Activated CD8-positive, alpha-beta T cell treated with anti-CD3 and anti-CD28 coated beads for 36 hours (primary cell): ENCODE measurements around the gene MREG. TPM values are rescaled to one million over a fixed set of nuclear protein-coding genes. Genes with fewer than 3 reads are reported as not detected.

Source experiments
- ATAC-seq: fragments of 200-7000 bp; cut with Tn5 transposase; one replicate; pipeline ENCODE4 v1.10.0; 2021; ENCODE audit warnings: mild to moderate bottlenecking, moderate library complexity
- CTCF ChIA-PET: fragments of 350-600 bp; sonication (Branson Sonifier 250); formaldehyde crosslinking; loops from one replicate; lab custom pipeline; 2021; ENCODE audit warnings: antibody characterized with exemption; lab: Charles Lee
- POLR2A ChIA-PET: fragments of 350-600 bp; sonication (Branson Sonifier 250); formaldehyde crosslinking; loops from one replicate; lab custom pipeline; 2021; ENCODE audit warnings: antibody characterized with exemption; lab: Charles Lee
- DNase-seq: peaks from one replicate; pipeline ENCODE4 v3.0.0-alpha.2; 2020
- H3K27ac Mint-ChIP-seq: one replicate; pipeline ENCODE4 v1.8.0; 2021; ENCODE audit warnings: mild to moderate bottlenecking, mixed read lengths
- H3K27me3 Mint-ChIP-seq: one replicate; pipeline ENCODE4 v1.8.0; 2021; ENCODE audit warnings: mixed read lengths
- H3K36me3 Mint-ChIP-seq: one replicate; pipeline ENCODE4 v1.8.0; 2021; ENCODE audit warnings: low read depth, mixed read lengths
- H3K4me1 Mint-ChIP-seq: one replicate; pipeline ENCODE4 v1.8.0; 2021; ENCODE audit warnings: low read depth, mixed read lengths
- H3K4me3 Mint-ChIP-seq: one replicate; pipeline ENCODE4 v1.8.0; 2021; ENCODE audit warnings: mild to moderate bottlenecking, moderate library complexity, mixed read lengths
- H3K9me3 Mint-ChIP-seq: one replicate; pipeline ENCODE4 v1.8.0; 2021; ENCODE audit warnings: mixed read lengths
- intact Hi-C: fragments of 100-400 bp; cut with micrococcal nuclease; formaldehyde crosslinking; loops from one replicate; pipeline ENCODE4 v1.10.0; 2022
- total RNA-seq, 2 experiments: library from RNA; stranded (reverse); gene quantifications; one replicate each; pipeline ENCODE4 v1.2.3, GENCODE V29; 2021
- TF ChIP-seq, protein P1 (sequence below): fragments of 200-600 bp; IDR thresholded peaks from one replicate; pipeline ENCODE4 v1.8.0; 2022; ENCODE audit warnings: antibody characterized with exemption, mild to moderate bottlenecking

The MREG gene
- total RNA-seq, 2 experiments from 2014 or later, result 8.0 to 10.9 TPM

DNA sequence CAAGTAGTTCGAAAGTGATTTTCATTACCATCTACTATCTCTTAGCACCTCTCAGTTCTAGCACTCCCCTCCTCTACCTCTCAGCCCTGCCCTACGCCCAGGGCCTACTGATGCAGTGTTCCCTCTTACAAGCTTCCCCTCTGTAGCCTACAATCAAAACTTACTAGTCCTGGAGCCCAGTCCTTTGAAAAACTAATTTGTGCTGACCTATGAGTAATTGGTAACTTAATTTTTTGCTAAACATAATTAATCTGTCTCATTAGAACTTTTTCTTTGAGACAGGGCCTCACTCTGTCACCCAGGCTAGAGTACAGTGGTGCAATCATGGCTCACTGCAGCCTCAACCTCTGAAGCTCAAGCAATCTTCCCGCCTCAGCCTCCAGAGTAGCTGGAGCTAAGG lies 44.9 kb downstream of the MREG start:
- POLR2A ChIA-PET, result interaction anchor here (0.9 kb wide), 2 partner anchors 17 to 44 kb away, joined by 3 read pairs; no protein-coding TSS in a partner anchor
- H3K27ac Mint-ChIP-seq, result peak overlapping the region; percentile 48

DNA sequence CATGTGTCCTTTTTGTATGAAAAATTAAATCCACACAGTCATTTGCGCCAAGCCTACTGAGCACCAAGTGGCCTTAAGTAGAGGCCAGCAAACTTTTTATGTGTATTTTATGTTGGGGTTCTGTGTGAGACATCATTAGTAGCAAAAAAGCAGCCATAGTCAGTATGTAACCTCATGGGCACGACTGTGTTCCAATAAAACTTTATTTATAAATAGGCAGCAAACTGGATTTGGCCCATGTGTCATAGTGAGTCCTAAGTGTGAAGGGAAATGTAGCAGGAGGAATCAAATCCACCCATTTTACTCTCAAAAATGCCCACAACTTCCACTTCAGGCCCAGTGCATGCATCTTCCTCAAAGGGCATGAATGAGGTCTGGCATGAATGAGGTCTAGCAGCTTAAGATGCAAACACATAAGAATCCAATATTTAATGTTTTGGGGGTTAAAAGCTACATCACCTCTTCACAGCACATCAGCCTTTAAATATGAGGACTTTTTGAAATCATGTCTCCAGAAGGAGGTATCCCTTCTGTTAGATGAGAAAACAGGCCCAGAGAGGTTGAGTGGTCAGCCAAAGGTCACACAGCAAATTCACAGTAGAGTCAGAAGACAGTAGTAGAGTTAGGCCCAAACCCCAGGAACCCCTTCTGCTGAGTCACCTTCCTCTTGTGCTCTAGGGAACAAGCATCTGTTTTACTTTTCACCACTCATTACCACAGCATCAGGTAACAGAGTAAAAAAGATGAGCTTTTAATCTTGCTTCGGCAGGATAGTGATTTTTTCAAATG lies 45.6 kb downstream of the MREG start:
- intact Hi-C loops, result no loop called here
- H3K27me3 Mint-ChIP-seq, result no peaks in the 10 kb centered on the region
- POLR2A ChIA-PET, result interaction anchor here (0.8 to 0.9 kb wide), 3 partner anchors 18 to 45 kb away, joined by 3 read pairs; no protein-coding TSS in a partner anchor
- peaks cover 3% of the 10 kb centered on the region for H3K9me3 Mint-ChIP-seq
- H3K36me3 Mint-ChIP-seq, result peaks cover 14% of the 10 kb centered on the region
- TF ChIP-seq, protein P1, sequence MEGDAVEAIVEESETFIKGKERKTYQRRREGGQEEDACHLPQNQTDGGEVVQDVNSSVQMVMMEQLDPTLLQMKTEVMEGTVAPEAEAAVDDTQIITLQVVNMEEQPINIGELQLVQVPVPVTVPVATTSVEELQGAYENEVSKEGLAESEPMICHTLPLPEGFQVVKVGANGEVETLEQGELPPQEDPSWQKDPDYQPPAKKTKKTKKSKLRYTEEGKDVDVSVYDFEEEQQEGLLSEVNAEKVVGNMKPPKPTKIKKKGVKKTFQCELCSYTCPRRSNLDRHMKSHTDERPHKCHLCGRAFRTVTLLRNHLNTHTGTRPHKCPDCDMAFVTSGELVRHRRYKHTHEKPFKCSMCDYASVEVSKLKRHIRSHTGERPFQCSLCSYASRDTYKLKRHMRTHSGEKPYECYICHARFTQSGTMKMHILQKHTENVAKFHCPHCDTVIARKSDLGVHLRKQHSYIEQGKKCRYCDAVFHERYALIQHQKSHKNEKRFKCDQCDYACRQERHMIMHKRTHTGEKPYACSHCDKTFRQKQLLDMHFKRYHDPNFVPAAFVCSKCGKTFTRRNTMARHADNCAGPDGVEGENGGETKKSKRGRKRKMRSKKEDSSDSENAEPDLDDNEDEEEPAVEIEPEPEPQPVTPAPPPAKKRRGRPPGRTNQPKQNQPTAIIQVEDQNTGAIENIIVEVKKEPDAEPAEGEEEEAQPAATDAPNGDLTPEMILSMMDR, result no peak
- peak overlapping the region; percentile 69 for H3K27ac Mint-ChIP-seq
- peaks cover 29% of the 10 kb centered on the region for H3K4me1 Mint-ChIP-seq
- ATAC-seq, result peak; percentile 62
- peak; percentile 10 for DNase-seq
- CTCF ChIA-PET, result interaction anchor here (1.0 to 1.5 kb wide), 3 partner anchors 9 to 52 kb away, joined by 3 read pairs; no protein-coding TSS in a partner anchor
- no peak overlapping the region for H3K4me3 Mint-ChIP-seq

More for the DNA sequence above, 44.9 kb downstream of the MREG start:
- H3K4me1 Mint-ChIP-seq, result peaks cover 29% of the 10 kb centered on the region
- intact Hi-C loops, result no loop called here
- H3K36me3 Mint-ChIP-seq, result peaks cover 15% of the 10 kb centered on the region
- DNase-seq (no peak), ATAC-seq (no peak)
- TF ChIP-seq, protein P1, result no peak
- H3K9me3 Mint-ChIP-seq, result peaks cover 3% of the 10 kb centered on the region
- no peak overlapping the region for H3K4me3 Mint-ChIP-seq
- H3K27me3 Mint-ChIP-seq, result no peaks in the 10 kb centered on the region
- CTCF ChIA-PET, result interaction anchor here (1.0 to 1.5 kb wide), 3 partner anchors 10 to 18 kb away, joined by 3 to 7 read pairs (median 3); no protein-coding TSS in a partner anchor

DNA sequence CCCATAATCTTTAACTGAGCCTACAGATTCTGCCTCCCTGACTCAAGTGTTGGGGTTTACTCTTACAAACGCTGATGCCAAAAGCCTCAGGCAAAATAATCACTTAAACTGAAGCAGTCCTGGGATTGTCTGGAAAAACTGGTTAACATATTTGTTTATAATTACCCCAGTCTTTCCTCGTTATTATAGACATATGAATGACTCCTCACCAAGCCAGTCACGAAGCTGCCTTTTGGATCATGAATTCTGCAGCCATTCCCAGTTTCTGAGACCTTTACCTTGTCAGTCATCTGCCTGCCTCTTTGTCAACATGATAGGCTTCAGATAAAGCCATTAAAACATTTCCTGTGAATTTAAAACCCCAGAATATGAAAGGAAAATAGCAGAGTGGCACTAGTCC lies 46.4 kb downstream of the MREG start:
- ATAC-seq (no peak), DNase-seq (no peak)
- Mint-ChIP-seq H3K27ac (no peak overlapping the region), H3K4me1 (peaks cover 29% of the 10 kb centered on the region), H3K36me3 (peaks cover 14% of the 10 kb centered on the region), H3K27me3 (no peaks in the 10 kb centered on the region), H3K4me3 (no peak overlapping the region), H3K9me3 (peaks cover 3% of the 10 kb centered on the region)
- CTCF ChIA-PET, result interaction anchor here (1.4 to 1.5 kb wide), 2 partner anchors 17 to 53 kb away, joined by 3 read pairs; no protein-coding TSS in a partner anchor
- TF ChIP-seq, protein P1, result no peak
- POLR2A ChIA-PET, result interaction anchor here (0.8 to 0.9 kb wide), 2 partner anchors 14 to 40 kb away, joined by 3 read pairs; no protein-coding TSS in a partner anchor
- intact Hi-C loops, result no loop called here

DNA sequence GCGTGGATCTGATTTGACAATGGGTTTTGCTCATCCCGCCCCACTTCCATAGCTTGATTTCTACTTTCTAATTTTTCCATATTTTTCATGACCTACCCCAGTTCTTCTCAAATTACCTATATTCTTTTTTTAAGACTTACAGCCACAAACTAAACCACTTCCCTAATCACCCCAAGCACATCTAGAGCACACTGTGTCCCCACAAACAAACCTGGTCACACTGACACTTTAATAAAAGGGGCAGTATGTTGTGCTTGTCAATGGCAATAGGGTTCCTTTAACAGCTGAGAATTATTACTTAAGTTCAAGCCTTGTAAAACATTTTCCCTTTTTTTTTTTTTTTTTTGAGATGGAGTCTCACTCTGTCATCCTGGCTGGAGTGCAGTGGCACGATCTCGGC lies 47.1 kb downstream of the MREG start:
- H3K4me1 Mint-ChIP-seq, result peaks cover 29% of the 10 kb centered on the region
- peaks cover 3% of the 10 kb centered on the region for H3K9me3 Mint-ChIP-seq
- no peaks in the 10 kb centered on the region for H3K27me3 Mint-ChIP-seq
- ChIA-PET CTCF (interaction anchor here (1.3 to 1.8 kb wide), 2 partner anchors 16 to 57 kb away, joined by 3 to 9 read pairs; no protein-coding TSS in a partner anchor), POLR2A (interaction anchor here (0.9 kb wide), 1 partner anchor 13 kb away, joined by 3 read pairs; no protein-coding TSS in a partner anchor)
- TF ChIP-seq, protein P1, result no peak
- DNase-seq (no peak), ATAC-seq (no peak)
- H3K27ac Mint-ChIP-seq, result peak overlapping the region; percentile 19
- intact Hi-C loops, result no loop called here
- peaks cover 9% of the 10 kb centered on the region for H3K36me3 Mint-ChIP-seq
- no peak overlapping the region for H3K4me3 Mint-ChIP-seq
